Measurements from ENCODE around the gene NGF.
"Not testable (repeated sequence)": the region's sequence is repeated elsewhere in the genome, so short reads cannot be mapped to it uniquely, and the experiment has no call there.

Gene NGF

GRCh38 chr1:115365738-115366137, 27.7 kb upstream of the NGF start:
- DNase-seq: no peak
- Histone ChIP-seq H3K27me3 (no peaks in the 10 kb centered on the region), H3K4me1 (peaks cover 0 to 33% (median 21%) of the 10 kb centered on the region in 4 donors), H3K4me3 (no peak overlapping the region), H3K9me3 (no peaks in the 10 kb centered on the region), H3K36me3 (no peaks in the 10 kb centered on the region), H3K27ac (peak overlapping the region in 1 of 2 donors; percentile 78)
- intact Hi-C loops (cut with DNase I; ENCODE audit: low total_unique reads): no loop called here
- TF ChIP-seq CTCF (IDR thresholded peaks at IDR 0.05): no peak

GRCh38 chr1:115364780-115365155, 26.7 kb upstream of the NGF start:
- H3K4me3 ChIP-seq: no peak overlapping the region
- H3K4me1 ChIP-seq: peaks cover 0 to 33% (median 21%) of the 10 kb centered on the region in 4 donors
- H3K27me3 ChIP-seq: no peaks in the 10 kb centered on the region
- DNase-seq: no peak
- intact Hi-C loops (cut with DNase I; ENCODE audit: low total_unique reads): no loop called here
- peak overlapping the region; percentile 58 to 78 for H3K27ac ChIP-seq
- no peaks in the 10 kb centered on the region for H3K9me3 ChIP-seq
- TF ChIP-seq CTCF (IDR thresholded peaks at IDR 0.05): no peak
- no peaks in the 10 kb centered on the region for H3K36me3 ChIP-seq

DNA sequence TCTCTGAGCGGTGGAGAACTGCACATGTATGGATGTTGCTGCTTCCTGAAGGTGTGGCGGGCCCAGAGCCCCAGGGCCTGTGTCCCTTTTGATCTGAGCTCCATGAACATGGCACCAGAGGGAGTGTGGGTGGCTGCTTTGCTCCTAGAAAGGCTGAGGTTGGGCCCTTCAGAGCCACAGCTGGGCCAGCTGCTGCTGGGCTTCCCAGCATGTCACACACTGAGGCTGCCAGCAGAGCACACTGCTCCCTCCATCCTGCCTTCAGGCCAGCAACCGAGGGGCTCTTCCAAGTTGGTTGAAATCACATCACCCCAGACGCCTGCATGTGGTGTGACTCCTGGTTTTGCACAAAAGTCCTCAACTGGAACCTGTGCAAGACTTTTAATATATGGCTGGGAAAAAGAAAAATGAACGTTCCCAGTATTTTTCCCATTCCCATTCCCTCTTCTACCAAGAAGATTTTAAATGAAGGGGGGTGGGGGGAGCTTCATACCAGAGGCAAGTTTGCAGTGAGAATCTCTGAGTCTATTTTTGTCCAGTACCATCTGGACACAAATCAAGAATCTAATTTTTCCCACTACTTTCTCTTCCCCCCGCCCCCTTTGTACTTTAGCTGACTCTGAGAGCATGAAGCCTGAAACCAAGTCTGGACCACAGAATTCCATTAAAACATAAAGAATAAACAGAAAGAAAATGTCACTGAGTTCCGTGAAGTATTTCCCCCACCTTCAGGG, 26.2 kb upstream of the NGF start:
- Histone ChIP-seq H3K36me3 (no peaks in the 10 kb centered on the region), H3K27me3 (no peaks in the 10 kb centered on the region), H3K9me3 (no peaks in the 10 kb centered on the region), H3K4me1 (peaks cover 0 to 33% (median 21%) of the 10 kb centered on the region in 4 donors), H3K4me3 (no peak overlapping the region), H3K27ac (peak overlapping the region; percentile 58 to 78)
- no peak for TF ChIP-seq CTCF (IDR thresholded peaks at IDR 0.05)
- DNase-seq: no peak
- intact Hi-C loops (cut with DNase I; ENCODE audit: low total_unique reads): no loop called here

- no peak for DNase-seq
- intact Hi-C loops (cut with DNase I; ENCODE audit: low total_unique reads): no loop called here
- H3K27ac ChIP-seq: peak overlapping the region; percentile 58 to 78
Observed at GRCh38 chr1:115363171-115363570, 25.1 kb upstream of the NGF start.

GRCh38 chr1:115360505-115361129, 22.6 kb upstream of the NGF start:
- H3K9me3 ChIP-seq; intact Hi-C loops (cut with DNase I; ENCODE audit: low total_unique reads); DNase-seq; H3K36me3 ChIP-seq; H3K4me3 ChIP-seq; H3K27ac ChIP-seq; H3K27me3 ChIP-seq: not testable (repeated sequence)
- H3K4me1 ChIP-seq: peaks cover 0 to 27% (median 19%) of the 10 kb centered on the region in 4 donors

More at GRCh38 chr1:115363171-115363570, 25.1 kb upstream of the NGF start:
- H3K36me3 ChIP-seq: no peaks in the 10 kb centered on the region
- H3K4me3 ChIP-seq: no peak overlapping the region
- TF ChIP-seq CTCF (IDR thresholded peaks at IDR 0.05): no peak
- no peaks in the 10 kb centered on the region for H3K27me3 ChIP-seq
- H3K9me3 ChIP-seq: no peaks in the 10 kb centered on the region
- peaks cover 0 to 33% (median 21%) of the 10 kb centered on the region in 4 donors for H3K4me1 ChIP-seq

- H3K9me3 ChIP-seq; intact Hi-C loops (cut with DNase I; ENCODE audit: low total_unique reads); H3K4me3 ChIP-seq; H3K27ac ChIP-seq; H3K36me3 ChIP-seq; DNase-seq; H3K27me3 ChIP-seq: not testable (repeated sequence)
- H3K4me1 ChIP-seq: peaks cover 0 to 20% (median 17%) of the 10 kb centered on the region in 4 donors
Observed at GRCh38 chr1:115359787-115360452, 21.9 kb upstream of the NGF start.

Data from tibial artery (tissue), 4 donors.